HG03060 (cell line): ENCODE data around the gene TBC1D9B.
"Not testable (repeated sequence)": the region's sequence is repeated elsewhere in the genome, so short reads cannot be mapped to it uniquely, and the experiment has no call there.

Experiments used
- ATAC-seq: cut with Tn5 transposase; IDR thresholded peaks from one replicate; pipeline ENCODE4 v1.9.1; 2021; ENCODE audit warnings: low read depth, moderate number of reproducible peaks; ENCODE audit not compliant: unreplicated experiment

Gene TBC1D9B

DNA sequence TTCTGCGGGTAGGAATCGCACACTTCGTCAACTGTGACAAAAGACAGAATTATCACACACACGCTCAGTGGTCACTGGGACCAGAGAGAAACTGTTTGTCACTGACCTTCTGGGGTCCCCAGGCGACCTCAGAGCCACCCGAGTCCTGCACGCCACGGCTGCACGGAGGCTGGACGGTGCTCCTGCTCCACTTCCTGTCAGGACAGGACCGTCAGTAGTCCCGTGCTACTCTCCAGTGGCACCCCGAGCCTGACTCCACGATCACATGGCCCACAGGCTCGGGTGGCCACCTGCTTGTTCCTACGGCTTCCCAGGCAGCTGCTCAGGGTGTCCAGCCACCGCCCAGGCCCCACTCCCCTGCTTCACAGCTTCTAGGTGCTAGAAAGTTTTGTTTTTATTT lies 66.9 kb downstream of the TBC1D9B start:
- no peak for ATAC-seq

DNA sequence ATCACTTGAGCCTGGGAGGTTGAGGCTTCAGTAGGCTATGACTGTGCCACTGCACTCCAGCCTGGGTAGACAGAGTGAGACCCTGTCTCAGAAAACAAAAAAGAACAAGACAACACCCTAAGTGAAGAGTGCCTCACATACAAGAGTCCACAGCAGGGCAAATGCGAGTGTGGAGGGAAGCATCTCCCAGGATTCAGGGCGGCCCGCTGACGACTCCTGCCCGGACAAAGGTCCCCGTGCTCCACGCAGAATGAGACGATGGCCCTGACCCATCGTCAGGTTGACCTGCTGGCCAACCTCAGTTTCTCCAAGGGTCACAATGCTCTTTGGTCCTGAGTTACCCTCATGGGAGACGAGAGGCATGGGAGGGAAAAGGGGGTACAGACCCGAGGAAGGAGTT lies 67.4 kb downstream of the TBC1D9B start:
- no peak for ATAC-seq

DNA sequence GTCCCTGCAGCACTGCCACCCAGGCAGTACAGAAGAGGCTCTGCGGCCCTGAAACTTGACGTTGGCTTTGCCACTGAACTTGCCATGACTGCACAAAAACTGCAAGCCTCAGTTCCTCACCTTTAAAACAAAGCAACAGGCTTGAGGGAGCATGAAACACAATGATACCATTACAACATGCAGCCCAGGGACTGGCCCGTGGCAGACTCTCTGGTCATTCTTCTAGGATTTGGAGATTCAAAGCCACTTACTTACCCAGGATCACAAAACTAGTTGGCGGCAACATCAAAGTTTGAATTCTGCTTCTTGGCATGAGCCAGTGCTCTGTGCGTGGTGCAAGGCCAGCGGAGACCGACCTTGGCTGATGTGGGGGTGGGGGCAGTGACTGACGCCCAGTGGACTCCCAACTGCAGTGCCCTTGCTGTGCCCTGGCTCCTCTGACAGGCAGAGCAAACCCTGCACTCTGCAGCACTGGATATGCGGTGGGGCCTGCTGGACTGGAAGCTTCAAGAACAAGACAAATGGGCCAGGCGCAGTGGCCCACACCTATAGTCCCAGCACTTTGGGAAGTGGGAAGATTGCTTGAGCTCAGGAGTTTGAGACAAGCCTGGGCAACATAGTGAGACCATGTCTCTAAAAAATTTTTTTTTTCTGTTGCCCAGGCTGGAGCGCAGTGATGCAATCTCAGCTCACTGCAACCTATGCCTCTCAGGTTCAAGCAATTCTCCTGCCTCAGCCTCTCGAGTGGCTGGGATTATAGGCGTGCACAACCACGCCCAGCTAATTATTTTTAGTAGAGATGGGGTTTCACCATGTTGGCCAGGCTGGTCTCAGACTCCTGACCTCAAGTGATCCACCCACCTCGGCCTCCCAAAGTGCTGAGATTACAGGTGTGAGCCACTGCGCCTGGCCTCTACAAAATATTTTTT lies 68.1 kb downstream of the TBC1D9B start:
- no peak for ATAC-seq

DNA sequence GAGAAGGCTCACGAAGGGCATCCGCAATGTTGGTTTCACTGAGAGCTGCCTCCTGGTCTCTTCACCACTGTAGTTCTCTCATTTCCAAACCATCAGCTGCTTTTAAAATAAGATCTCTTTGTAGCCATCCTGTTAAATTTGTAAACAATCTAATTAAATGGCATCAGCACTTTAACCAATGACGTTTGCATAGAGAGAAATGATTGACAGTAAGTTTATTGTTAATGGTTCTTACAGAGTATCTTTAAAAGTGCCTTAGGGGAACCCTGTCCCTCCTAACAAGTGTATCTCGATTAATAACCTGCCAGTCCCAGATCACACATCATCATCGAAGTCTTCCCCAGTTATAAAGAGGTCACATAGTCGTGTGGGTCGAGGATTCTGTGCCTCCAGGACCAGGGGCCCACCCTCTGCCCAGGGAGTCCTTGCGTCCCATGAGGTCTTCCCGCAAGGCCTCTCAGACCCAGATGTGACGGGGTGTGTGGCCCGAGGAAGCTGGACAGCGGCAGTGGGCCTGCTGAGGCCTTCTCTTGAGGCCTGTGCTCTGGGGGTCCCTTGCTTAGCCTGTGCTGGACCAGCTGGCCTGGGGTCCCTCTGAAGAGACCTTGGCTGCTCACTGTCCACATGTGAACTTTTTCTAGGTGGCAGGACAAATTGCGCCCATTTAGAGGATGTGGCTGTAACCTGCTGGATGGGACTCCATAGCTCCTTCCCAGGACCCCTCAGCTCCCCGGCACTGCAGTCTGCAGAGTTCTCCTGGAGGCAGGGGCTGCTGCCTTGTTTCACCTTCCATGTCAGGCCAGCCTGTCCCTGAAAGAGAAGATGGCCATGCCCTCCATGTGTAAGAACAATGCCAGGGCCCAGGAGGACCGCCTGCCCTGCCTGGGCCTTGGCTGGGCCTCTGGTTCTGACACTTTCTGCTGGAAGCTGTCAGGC lies 70.4 kb downstream of the TBC1D9B start:
- no peak for ATAC-seq

DNA sequence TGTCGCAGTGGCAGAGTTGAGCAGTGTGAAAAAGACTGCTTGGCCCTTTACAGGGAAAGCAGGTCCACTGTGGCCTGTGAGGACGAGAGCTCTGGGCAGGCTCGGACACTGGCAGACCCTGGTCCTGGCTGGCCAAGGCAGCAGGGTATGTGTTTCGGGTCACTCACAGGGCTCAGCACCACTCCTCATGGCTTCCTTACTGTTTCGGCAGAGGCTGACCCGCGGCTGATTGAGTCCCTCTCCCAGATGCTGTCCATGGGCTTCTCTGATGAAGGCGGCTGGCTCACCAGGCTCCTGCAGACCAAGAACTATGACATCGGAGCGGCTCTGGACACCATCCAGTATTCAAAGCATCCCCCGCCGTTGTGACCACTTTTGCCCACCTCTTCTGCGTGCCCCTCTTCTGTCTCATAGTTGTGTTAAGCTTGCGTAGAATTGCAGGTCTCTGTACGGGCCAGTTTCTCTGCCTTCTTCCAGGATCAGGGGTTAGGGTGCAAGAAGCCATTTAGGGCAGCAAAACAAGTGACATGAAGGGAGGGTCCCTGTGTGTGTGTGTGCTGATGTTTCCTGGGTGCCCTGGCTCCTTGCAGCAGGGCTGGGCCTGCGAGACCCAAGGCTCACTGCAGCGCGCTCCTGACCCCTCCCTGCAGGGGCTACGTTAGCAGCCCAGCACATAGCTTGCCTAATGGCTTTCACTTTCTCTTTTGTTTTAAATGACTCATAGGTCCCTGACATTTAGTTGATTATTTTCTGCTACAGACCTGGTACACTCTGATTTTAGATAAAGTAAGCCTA lies 71.3 kb downstream of the TBC1D9B start:
- ATAC-seq: no peak

DNA sequence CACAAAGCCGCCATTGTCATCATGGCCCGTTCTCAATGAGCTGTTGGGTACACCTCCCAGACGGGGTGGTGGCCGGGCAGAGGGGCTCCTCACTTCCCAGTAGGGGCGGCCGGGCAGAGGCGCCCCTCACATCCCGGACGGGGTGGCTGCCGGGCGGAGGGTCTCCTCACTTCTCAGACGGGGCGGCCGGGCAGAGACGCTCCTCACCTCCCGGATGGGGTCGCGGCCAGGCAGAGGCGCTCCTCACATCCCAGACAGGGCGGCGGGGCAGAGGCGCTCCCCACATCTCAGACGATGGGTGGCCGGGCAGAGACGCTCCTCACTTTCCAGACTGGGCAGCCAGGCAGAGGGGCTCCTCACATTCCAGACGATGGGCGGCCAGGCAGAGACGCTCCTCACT lies 72.8 kb downstream of the TBC1D9B start:
- ATAC-seq: not testable (repeated sequence)

DNA sequence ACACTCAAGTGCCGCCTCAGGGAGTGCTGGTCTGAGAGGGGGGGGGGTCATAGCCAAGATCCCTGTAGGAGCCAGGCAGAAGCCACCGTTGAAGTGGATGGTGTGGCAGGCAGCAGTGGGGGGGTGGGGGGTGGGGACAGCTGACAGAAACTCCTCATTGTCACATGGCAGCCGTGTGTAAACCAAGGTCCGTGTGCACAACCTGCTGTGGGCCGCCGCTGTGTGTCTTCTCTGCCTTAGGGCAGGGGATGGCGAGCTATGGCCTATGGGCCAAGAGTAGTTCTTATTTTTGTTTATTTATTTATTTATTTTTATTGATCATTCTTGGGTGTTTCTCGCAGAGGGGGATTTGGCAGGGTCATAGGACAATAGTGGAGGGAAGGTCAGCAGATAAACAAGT lies 73.6 kb downstream of the TBC1D9B start:
- ATAC-seq: no peak

DNA sequence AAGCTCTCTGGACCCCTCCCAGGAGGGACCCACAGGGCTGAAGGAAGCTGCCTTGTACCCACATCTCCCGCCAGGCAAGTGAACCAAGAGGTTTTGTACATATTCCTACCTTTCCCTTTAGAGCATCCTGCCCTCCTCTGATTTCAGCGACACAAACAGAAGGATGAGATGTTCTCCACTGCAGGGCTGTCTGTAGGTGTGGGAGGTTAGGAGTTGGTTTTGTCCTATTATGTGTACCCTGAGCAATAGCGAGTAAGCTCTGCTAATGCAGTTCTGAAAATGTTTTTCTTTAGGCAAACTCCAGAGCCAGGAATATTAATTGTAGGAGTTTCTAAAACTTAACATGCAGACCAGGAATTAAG lies 74.0 kb downstream of the TBC1D9B start:
- ATAC-seq: no peak

DNA sequence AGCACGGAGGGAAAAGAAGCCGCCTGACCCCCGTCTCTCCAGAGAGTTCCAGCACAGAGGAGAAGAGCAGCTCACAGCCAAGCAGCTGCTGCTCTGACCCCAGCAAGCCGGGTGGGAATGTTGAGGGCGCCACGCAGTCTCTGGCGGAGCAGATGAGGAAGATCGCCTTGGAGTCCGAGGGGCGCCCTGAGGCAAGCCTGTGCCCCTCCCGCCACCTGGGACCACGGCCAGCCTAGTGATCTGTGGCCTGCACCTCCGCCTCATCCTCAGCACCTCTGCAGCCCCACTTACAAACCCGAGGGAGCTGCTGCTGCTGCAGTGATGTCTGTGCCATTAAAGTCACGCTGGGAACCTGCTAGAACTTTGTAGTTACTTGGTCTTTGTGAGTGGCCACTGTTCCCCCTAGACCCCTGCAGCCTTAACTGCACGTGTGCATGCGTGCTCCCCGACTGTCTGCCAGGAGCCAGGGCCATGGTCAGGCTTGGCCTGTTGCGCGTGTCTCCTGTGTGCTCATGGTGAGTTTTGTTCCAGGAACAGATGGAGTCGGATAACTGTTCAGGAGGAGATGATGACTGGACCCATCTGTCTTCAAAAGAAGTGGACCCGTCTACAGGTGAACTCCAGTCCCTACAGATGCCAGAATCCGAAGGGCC lies 74.5 kb downstream of the TBC1D9B start:
- ATAC-seq: no peak

DNA sequence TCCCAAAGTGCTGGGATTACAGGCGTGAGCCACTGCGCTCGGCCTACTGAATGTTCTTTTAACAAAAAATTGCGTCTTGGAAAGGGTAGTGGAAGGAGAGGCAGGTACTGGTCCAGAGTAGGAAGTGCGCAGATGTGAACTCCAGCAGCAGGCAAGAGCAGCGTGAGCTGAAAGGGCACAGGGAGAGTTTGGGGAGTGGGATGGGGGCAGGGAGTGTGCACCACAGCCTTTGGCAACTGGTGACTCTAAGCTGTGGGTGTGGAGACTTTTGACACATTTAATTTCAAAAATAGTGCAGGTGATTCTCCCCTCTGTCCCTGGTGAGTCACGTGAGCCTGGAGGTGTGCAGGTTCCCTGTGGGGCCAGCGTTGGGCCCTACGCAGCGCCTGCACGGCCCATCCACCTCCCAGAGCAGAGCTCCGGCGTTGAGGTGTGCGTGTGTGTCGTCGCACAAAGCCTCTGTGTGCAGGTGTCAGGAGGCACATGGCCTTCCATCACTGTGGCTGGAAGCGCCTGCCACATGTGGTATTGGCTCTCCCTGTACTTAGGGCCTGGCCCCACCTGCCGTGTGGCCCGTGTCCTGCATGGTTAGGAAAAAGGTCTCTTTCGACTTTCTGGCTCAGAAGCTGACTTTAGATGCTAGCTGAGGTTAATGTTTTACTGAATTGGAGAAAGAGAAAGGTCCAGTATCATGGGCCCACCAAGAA lies 75.5 kb downstream of the TBC1D9B start:
- ATAC-seq: no peak

DNA sequence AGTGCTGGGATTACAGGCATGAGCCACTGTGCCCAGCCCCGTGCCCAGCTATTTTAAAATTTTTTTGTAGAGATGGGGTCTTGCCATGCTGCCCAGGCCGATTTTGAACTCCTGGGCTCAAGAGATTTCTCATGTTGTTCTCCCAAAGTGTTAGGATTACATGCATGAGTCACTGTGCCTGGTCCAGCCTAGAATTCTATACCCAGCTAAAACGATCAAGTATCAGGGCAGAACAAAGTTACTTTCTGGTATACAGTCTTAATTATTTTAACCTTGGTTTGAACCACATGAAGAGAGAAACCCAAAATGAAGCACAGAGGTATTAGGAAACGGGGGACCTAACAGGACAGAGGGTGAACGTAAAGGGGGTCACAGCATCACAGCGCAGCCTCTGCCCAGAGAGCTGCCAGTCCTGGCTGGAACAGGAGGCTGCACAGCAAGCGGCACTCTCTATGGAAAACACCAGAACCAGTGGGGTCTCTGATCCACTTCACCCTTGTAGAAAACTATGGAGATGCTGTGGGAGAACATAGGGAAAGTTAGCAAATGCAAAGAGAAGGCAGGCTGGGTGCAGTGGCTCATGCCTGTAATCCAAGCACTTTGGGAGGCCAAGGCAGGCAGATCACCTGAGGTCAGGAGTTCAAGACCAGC lies 76.8 kb downstream of the TBC1D9B start:
- ATAC-seq: no peak

DNA sequence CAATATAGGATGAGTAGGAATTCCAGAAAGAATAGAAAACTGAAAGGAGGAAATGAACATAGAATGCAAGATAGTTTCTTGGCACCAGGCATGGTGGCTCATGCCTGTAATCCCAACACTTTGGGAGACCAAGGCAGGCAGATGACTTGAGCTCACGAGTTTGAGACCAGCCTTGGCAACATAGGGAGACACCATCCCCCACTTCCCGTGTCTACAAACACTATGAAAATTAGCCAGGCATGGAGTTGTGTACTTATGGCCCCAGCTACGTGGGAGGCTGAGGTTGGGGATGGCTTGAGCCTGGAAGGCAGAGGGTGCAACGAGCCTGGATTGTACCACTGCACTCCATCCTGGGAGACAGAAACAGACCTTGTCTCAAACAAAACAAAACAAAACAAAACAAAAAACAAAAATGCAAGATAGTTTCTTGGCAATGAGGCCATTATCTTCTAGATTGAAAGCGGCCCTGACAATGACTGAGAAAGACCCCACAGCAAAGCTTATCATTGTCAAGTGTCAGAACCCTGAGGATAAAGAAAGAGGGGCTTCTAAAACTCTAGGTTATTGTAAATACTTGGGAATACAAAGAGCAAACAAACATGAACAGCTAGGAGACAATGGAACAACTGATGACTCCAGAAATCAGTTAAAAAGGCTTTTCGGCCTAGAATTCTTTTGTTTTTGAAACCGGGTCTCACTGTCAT lies 77.8 kb downstream of the TBC1D9B start:
- ATAC-seq: no peak

DNA sequence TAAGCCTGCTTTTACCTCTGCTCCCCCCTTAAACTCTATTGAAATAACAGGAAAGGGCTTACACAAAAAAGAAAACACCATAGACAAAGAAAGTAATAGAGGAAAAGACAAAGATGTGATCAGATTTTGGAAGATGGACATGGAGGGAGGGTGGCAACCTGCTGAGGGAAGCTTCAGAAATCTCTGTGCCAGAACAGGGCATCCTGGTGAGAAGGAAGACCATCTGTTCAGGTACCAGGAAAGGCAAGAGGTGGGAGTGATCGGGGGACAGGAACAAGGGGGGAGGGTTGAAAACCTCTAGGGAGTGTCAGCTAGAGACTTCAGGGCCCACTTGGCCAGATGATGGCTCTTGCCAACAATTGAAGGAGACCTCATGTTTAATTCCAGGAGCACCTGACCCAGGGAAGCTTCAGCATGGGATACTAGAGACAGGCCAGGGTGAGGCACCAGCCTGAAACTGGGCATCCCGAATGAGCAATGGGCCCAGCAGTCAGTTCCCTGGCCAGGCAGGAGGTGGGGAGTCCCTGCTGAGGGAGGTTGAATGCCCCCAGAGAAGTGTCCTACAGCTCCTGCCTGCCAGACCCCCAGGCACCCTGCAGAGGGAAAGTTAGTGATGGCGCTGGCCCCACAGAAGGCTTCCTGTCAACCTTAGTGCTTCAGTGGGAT lies 78.8 kb downstream of the TBC1D9B start:
- no peak for ATAC-seq

DNA sequence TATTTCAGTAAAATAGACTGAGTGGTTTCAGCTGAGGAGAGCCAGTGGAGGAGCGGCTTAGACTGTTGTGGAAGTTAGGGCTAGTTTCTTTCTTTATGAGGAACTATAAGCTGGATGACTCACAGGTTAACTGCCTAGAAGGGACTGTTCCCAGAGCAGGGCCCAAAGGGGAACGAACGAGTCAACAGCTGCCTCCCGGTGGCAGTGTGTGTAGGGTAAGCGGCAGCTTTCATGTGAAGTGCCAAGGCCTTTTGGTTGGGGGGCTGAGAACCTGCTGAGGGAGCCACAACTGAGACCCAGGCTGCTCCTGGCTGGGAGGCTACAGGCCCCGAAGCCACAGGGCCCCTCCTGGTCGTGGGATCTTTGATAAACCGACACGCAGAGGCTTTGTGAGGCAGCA lies 80.0 kb downstream of the TBC1D9B start:
- ATAC-seq: no peak

DNA sequence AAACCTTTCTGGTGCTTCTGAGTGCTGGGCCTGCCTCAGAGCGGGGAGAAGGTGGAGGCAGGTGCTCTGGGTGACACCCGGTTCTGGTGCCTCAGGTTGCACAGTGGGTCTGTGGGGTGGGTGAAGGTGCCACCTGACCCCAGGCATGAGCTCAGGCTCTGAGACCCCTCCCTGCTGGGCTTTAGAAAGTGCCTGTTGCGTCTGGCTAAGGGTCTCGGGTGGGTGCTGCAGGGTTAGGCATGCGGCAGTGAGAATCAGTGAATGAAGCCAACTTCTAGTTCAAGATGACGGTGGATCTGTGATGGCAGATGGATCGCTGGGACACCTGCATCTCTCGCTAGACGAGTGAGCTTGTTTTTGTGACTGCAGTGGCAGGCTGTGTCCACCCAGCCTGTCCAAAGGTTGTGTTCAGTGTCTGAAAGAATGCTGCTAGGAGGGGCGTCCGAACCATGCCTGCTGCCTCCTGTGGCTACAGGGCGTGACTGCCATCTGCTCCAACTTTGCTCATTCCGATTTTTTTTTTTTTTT lies 82.0 kb downstream of the TBC1D9B start:
- no peak for ATAC-seq

DNA sequence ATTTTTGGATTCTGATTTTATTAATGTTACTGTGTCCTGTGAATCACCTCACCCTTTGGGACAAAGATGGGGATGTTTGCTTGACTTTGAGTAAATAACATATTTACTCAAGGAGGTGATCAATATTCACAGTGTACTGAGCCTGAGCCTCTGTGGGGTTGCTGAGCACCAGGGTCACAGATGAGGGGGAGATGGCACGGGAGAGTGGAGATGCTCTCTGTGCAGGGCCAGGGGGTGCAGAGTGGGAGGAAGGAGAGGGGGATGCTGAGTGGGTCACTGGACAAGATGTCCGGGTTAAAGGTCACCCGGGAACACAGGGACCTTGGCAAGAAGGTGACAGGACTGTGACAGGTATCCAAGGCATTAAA lies 83.0 kb downstream of the TBC1D9B start:
- no peak for ATAC-seq

DNA sequence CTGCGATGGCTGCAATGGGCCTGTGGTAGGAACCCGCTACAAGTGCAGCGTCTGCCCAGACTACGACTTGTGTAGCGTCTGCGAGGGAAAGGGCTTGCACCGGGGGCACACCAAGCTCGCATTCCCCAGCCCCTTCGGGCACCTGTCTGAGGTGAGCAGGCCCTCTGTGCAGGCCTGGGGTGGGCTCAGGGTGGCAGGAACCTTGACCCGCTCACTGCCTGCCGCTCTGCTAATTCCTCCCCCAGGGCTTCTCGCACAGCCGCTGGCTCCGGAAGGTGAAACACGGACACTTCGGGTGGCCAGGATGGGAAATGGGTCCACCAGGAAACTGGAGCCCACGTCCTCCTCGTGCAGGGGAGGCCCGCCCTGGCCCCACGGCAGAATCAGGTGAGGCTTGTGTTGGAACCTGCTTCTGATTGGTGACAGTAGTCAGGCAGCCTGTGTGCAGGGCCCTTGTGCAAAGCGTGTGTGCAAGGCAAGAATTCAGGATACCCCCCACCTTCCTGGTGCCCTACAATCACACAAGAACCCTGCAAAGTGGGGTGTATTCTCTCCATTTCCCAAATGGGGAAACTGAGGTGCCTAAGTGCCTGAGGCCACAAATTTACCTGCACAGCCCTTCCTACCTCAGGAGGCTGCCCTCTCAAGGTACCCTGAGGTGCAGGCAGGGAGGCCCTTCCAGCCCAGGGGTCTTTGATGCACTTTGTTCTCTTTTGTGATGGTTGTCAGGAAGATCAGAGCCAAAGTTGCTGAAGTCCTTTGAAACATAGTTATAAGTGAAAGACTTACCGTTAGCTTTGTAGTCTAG lies 83.6 kb downstream of the TBC1D9B start:
- no peak for ATAC-seq
